Upper lobe of left lung (tissue), 6 donors: ENCODE data around the gene MMD2. TPM values are rescaled to one million over a fixed set of nuclear protein-coding genes. Genes with fewer than 3 reads are reported as not detected.
"Not testable (repeated sequence)": the region's sequence is repeated elsewhere in the genome, so short reads cannot be mapped to it uniquely, and the experiment has no call there.

ENCODE experiments used
- ATAC-seq, 2 donors: fragments of 200-7000 bp; cut with Tn5 transposase; one replicate each; pipeline ENCODE4 v1.9.1; 2022; ENCODE audit warnings: mild to moderate bottlenecking in 2 of 2, moderate library complexity in 2 of 2; ENCODE audit not compliant: low FRiP score in 2 of 2
- DNase-seq, 2 donors: peaks; one replicate each; pipeline ENCODE4 v3.0.0-alpha.2; 2019 to 2020
- H3K27ac ChIP-seq, 4 donors: fragments of 200-600 bp; sonication (generic); one replicate each; pipeline ENCODE4 v1.5.1; 2016 to 2019
- H3K27me3 ChIP-seq, 4 donors: fragments of 200-600 bp; sonication (generic); one replicate each; pipeline ENCODE4 v1.5.1; 2017 to 2019
- H3K36me3 ChIP-seq, 4 donors: fragments of 200-600 bp; sonication (generic); one replicate each; pipeline ENCODE4 v1.5.1; 2016 to 2019
- H3K4me1 ChIP-seq, 4 donors: fragments of 200-600 bp; sonication (generic); one replicate each; pipeline ENCODE4 v1.5.1; 2018 to 2019
- H3K4me3 ChIP-seq, 4 donors: fragments of 200-600 bp; sonication (generic); one replicate each; pipeline ENCODE4 v1.5.1; 2017 to 2019; ENCODE audit warnings: mild to moderate bottlenecking in 2 of 4, moderate library complexity in 1 of 4
- H3K9me3 ChIP-seq, 4 donors: fragments of 200-600 bp; sonication (generic); one replicate each; pipeline ENCODE4 v1.5.1; 2018 to 2019
- EP300 ChIP-seq, 4 donors: sonication (generic); formaldehyde crosslinking; IDR thresholded peaks; one replicate each; pipeline ENCODE4 v1.5.1; 2017; ENCODE audit warnings: antibody characterized with exemption in 4 of 4, control low read depth in 2 of 4
- POLR2A ChIP-seq, 4 donors: fragments of 450-650 bp; IDR thresholded peaks; one replicate each; pipeline ENCODE4 v1.5.1; 2016 to 2017; ENCODE audit warnings: antibody characterized with exemption in 4 of 4, mild to moderate bottlenecking in 2 of 4
- POLR2AphosphoS5 ChIP-seq, 2 donors: sonication (generic); formaldehyde crosslinking; IDR thresholded peaks; one replicate each; pipeline ENCODE4 v1.5.1; 2017; ENCODE audit warnings: antibody characterized with exemption in 2 of 2
- WGBS, 2 donors: methylation state at CpG; one replicate each; pipeline ENCODE4 v1.1.5; 2017 to 2018; 5-methylcytosine and 5-hydroxymethylcytosine counted together
- total RNA-seq, 6 donors: library from RNA; depleted of rRNA in 4 of 6; stranded (reverse); fragments of >200 nt in 4 of 6; gene quantifications; one replicate each; pipeline versions ENCODE4 v1.1.0 to v1.2.1, GENCODE V29; 2016 to 2021
- TF ChIP-seq, protein P1 (sequence below), 6 experiments: fragments of 450-650 bp in 4 of 6; fragments of 200-600 bp in 2 of 6; sonication (generic) in 2 of 6; IDR thresholded peaks; one replicate each; pipeline ENCODE4 v1.5.1; 2016 to 2019; ENCODE audit warnings: antibody characterized with exemption in 6 of 6
- donor health status: DM: no; HTN: no; CAD: no; lungs with moderate emphysema.
- donor health status: DM: no; HTN: yes; CAD: no; lungs with severe emphysema.

The MMD2 gene
- total RNA-seq, 6 donors from 2014 or later, result not detected

DNA sequence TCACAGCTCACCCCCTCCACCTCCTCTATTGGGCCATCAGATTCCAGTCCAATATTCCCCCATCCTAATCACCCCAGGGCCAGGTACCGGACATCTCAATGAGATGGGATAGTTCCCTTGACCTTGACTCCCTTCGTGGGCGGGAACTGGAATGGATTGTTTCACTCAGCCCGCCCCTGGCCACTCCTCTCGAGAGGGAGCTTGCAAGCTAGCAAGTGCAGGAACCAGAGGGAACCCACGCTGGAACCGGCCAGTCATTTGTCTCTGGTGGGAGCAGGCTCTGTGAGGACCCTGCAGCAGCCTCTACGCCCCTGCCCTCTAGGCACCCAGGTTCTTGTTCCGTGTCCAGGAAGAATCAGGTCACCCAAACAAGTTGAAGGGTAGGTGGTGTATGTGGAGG lies 64.5 kb downstream of the MMD2 start:
- Histone ChIP-seq H3K36me3 (no peaks in the 10 kb centered on the region), H3K27ac (no peak overlapping the region), H3K4me3 (no peak overlapping the region), H3K27me3 (no peaks in the 10 kb centered on the region), H3K9me3 (peaks cover 0 to 8% (median 0%) of the 10 kb centered on the region in 4 donors), H3K4me1 (no peaks in the 10 kb centered on the region)
- 89 to 93% methylated on average over 6 to 9 of the region's 9 CpGs for WGBS, 2 donors
- DNase-seq, result no peak
- ATAC-seq, result no peak
- TF ChIP-seq POLR2A (IDR thresholded peaks at IDR 0.05) (no peak), POLR2AphosphoS5 (IDR thresholded peaks at IDR 0.05) (no peak), EP300 (IDR thresholded peaks at IDR 0.05) (no peak)
- TF ChIP-seq, protein P1, sequence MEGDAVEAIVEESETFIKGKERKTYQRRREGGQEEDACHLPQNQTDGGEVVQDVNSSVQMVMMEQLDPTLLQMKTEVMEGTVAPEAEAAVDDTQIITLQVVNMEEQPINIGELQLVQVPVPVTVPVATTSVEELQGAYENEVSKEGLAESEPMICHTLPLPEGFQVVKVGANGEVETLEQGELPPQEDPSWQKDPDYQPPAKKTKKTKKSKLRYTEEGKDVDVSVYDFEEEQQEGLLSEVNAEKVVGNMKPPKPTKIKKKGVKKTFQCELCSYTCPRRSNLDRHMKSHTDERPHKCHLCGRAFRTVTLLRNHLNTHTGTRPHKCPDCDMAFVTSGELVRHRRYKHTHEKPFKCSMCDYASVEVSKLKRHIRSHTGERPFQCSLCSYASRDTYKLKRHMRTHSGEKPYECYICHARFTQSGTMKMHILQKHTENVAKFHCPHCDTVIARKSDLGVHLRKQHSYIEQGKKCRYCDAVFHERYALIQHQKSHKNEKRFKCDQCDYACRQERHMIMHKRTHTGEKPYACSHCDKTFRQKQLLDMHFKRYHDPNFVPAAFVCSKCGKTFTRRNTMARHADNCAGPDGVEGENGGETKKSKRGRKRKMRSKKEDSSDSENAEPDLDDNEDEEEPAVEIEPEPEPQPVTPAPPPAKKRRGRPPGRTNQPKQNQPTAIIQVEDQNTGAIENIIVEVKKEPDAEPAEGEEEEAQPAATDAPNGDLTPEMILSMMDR (IDR thresholded peaks at IDR 0.05), result no peak

DNA sequence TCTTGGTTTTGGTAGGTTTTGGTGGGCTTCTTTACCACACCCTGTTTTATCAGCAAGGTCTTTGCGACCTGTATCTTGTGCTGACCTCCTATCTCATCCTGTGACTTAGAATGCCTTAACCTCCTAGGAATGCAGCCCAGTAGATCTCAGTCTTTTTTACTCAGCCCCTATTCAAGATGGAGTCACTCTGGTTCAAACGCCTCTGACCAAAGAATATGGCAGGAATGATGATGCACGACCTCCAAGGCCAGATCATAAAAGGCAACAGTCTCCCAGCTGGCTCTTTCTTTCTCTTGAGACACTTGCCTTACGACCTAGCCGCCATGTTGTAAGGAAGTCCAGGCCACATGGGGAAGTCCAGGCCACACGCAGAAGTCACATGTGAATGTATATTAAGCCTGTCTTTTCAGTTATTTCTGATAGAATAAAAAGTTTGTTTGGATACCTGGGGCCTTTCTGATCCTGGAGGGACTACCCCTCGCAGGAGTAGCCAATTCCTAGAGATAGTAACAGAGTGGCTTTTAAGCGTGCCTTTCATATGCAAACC lies 65.0 kb downstream of the MMD2 start:
- ATAC-seq (no peak), DNase-seq (no peak)
- no peak overlapping the region for H3K4me3 ChIP-seq
- TF ChIP-seq POLR2AphosphoS5 (IDR thresholded peaks at IDR 0.05), result no peak
- TF ChIP-seq, protein P1 (IDR thresholded peaks at IDR 0.05), result no peak
- TF ChIP-seq POLR2A (IDR thresholded peaks at IDR 0.05), result no peak
- no peak for TF ChIP-seq EP300 (IDR thresholded peaks at IDR 0.05)
- no peak overlapping the region for H3K27ac ChIP-seq
- H3K27me3 ChIP-seq, result no peaks in the 10 kb centered on the region
- H3K36me3 ChIP-seq, result no peaks in the 10 kb centered on the region
- 92 to 97% methylated on average over 8 of the region's 8 CpGs for WGBS, 2 donors
- peaks cover 0 to 8% (median 0%) of the 10 kb centered on the region in 4 donors for H3K9me3 ChIP-seq
- H3K4me1 ChIP-seq, result no peaks in the 10 kb centered on the region

DNA sequence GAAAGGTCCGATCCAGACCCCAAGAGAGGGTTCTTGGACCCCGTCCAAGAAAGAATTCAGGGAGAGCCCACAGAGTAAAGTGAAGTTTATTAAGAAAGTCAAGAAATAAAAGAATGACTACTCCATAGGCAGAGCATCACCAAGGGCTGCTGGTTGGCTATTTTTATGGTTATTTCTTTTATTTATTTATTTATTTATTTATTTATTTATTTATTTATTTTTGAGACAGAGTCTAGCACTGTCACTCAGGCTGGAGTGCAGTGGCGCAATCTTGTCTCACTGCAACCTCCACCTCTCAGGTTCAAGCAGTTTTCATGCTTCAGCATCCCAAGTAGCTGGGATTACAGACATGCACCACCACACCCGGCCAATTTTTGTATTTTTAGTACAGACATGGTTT lies 65.8 kb downstream of the MMD2 start:
- H3K4me1 ChIP-seq, H3K9me3 ChIP-seq, H3K27me3 ChIP-seq, ATAC-seq, H3K4me3 ChIP-seq, H3K27ac ChIP-seq, DNase-seq, H3K36me3 ChIP-seq: not testable (repeated sequence)
- 73 to 84% methylated on average over 4 of the region's 4 CpGs for WGBS, 2 donors

DNA sequence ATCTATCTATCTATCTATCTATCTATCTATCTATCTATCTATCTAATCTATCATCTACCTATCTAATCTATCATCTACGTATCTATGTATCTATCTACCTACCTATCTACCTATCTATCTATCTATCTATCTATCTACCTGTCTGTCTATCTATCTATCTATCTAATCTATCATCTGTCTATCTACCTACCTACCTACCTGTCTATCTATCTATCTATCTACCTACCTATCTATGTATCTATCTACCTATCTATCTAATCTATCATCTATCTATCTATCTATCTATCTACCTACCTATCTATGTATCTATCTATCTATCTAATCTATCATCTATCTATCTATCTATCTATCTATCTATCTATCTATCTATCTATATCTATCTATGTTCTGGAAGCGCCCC lies 67.5 kb downstream of the MMD2 start:
- H3K36me3 ChIP-seq, DNase-seq, H3K9me3 ChIP-seq, H3K27ac ChIP-seq, H3K4me1 ChIP-seq, H3K4me3 ChIP-seq, H3K27me3 ChIP-seq, ATAC-seq: not testable (repeated sequence)
- WGBS, 2 donors, result 53 to 82% methylated on average over 2 of the region's 2 CpGs

DNA sequence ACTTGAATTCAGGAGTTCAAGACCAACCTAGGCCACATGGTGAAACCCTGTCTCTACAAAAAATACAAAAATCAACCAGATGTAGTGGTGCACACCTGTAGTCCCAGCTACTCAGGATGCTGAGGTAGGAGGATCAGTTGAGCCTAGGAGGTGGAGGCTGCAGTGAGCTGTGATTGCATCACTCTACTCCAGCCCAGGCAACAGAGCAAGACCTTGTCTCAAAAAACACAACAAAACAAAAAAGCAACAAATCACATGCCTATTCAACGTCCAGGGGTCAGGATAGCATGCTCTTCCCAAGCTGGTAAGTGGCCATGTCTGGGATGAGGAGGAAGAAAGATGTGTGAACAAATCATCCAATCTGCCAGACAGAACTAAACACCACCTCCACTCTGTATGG lies 69.3 kb downstream of the MMD2 start:
- H3K27me3 ChIP-seq, result no peaks in the 10 kb centered on the region
- DNase-seq (no peak), ATAC-seq (no peak)
- no peaks in the 10 kb centered on the region for H3K4me1 ChIP-seq
- WGBS, 2 donors, result 37 to 89% methylated on average over 1 of the region's 1 CpG
- H3K4me3 ChIP-seq, result no peak overlapping the region
- TF ChIP-seq EP300 (IDR thresholded peaks at IDR 0.05) (no peak), POLR2A (IDR thresholded peaks at IDR 0.05) (no peak), POLR2AphosphoS5 (IDR thresholded peaks at IDR 0.05) (no peak)
- TF ChIP-seq, protein P1 (IDR thresholded peaks at IDR 0.05), result no peak
- H3K27ac ChIP-seq, result no peak overlapping the region
- peaks cover 0 to 8% (median 0%) of the 10 kb centered on the region in 4 donors for H3K9me3 ChIP-seq
- H3K36me3 ChIP-seq, result no peaks in the 10 kb centered on the region

DNA sequence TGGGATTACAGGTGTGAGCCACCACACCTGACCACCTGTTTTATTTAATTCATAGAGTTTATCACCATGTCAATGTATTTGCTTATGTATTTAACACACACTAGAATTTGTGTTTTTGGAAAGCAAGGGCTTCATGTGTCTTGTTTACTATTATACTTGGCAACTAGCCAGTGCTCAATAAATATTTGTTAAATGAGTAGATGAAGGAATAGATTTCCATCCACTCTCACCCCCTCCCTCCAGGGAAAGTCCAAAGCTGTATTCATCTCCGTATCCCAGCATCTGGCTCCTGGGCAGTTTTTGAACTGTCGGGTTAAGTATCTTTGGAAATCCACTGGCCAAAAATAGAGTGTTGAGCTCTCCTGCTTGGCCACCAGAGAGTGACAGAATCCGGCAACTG lies 70.8 kb downstream of the MMD2 start:
- Histone ChIP-seq H3K36me3 (no peaks in the 10 kb centered on the region), H3K27ac (no peak overlapping the region), H3K4me3 (no peak overlapping the region), H3K27me3 (peaks cover 0 to 8% (median 0%) of the 10 kb centered on the region in 4 donors), H3K9me3 (no peaks in the 10 kb centered on the region), H3K4me1 (peaks cover 0 to 10% (median 1%) of the 10 kb centered on the region in 4 donors)
- ATAC-seq, result no peak
- DNase-seq, result no peak
- no peak for TF ChIP-seq POLR2A (IDR thresholded peaks at IDR 0.05)
- no peak for TF ChIP-seq EP300 (IDR thresholded peaks at IDR 0.05)
- TF ChIP-seq POLR2AphosphoS5 (IDR thresholded peaks at IDR 0.05), result no peak
- TF ChIP-seq, protein P1 (IDR thresholded peaks at IDR 0.05), result no peak
- 74 to 78% methylated on average over 3 of the region's 3 CpGs for WGBS, 2 donors
